ENCODE data around the gene GPR137C.

DNA sequence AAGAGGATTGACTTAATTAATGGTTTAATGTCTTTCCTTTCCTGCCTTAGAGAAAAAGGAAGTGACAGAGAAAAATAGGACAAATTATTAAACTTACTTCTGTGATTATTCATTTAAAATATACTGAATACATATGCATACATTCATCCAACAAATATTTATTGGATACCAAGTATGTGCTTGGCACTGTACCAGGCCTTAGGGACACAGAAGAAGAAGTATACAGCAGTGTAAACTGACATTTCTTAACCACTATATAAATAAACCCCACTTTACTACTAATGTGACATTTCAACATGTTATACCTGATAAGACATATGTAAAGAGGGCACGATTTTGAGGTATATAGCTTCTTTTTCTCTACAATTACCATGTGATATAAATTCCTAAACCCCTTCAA lies 89.1 kb downstream of the GPR137C start:
- TF ChIP-seq POLR2AphosphoS5 (IDR thresholded peaks at IDR 0.05; ENCODE audit: low read depth, low read length) = no peak
- TF ChIP-seq TBP (IDR thresholded peaks at IDR 0.05; ENCODE audit: low read depth, low read length) = no peak
- TF ChIP-seq, protein P1, sequence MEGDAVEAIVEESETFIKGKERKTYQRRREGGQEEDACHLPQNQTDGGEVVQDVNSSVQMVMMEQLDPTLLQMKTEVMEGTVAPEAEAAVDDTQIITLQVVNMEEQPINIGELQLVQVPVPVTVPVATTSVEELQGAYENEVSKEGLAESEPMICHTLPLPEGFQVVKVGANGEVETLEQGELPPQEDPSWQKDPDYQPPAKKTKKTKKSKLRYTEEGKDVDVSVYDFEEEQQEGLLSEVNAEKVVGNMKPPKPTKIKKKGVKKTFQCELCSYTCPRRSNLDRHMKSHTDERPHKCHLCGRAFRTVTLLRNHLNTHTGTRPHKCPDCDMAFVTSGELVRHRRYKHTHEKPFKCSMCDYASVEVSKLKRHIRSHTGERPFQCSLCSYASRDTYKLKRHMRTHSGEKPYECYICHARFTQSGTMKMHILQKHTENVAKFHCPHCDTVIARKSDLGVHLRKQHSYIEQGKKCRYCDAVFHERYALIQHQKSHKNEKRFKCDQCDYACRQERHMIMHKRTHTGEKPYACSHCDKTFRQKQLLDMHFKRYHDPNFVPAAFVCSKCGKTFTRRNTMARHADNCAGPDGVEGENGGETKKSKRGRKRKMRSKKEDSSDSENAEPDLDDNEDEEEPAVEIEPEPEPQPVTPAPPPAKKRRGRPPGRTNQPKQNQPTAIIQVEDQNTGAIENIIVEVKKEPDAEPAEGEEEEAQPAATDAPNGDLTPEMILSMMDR (IDR thresholded peaks at IDR 0.05; ENCODE audit: control extremely low read depth in 1 of 3, insufficient read depth in 1 of 3, low read depth in 1 of 3, low read length in 3 of 3) = no peak
- TF ChIP-seq CHD2 (IDR thresholded peaks at IDR 0.05; ENCODE audit: low read length) = no peak
- no peak for TF ChIP-seq HDAC6 (IDR thresholded peaks at IDR 0.05; ENCODE audit: low read depth, low read length)
- TF ChIP-seq JUN (IDR thresholded peaks at IDR 0.05; ENCODE audit: low read depth, low read length) = no peak
- TF ChIP-seq GABPA (IDR thresholded peaks at IDR 0.05; ENCODE audit: borderline replicate concordance, insufficient read depth, low read length) = no peak
- TF ChIP-seq HDAC2 (IDR thresholded peaks at IDR 0.05; ENCODE audit: borderline replicate concordance in 1 of 2, low read depth in 2 of 2, low read length in 2 of 2) = no peak
- TF ChIP-seq CEBPB (IDR thresholded peaks at IDR 0.05; ENCODE audit: low read depth, low read length) = no peak
- no peak for TF ChIP-seq RAD21 (IDR thresholded peaks at IDR 0.05 in 1 of 2, conservative IDR thresholded peaks at IDR 0.05 in 1 of 2; ENCODE audit: low read depth in 2 of 2, low read length in 2 of 2)
